Mucosa of gallbladder (tissue), 1 donor: Measurements from ENCODE around the gene MEA1. TPM values are rescaled to one million over a fixed set of nuclear protein-coding genes. Genes with fewer than 3 reads are reported as not detected.

Experiments
- DNase-seq: peaks from one replicate; pipeline ENCODE4 v3.0.0-alpha.2; 2020; ENCODE audit warnings: low spot score
- total RNA-seq: library from RNA; stranded (reverse); gene quantifications from one replicate; pipeline ENCODE4 v1.2.1, GENCODE V29; 2021
- donor health status: DM: no; HTN: no; CAD: no.

The MEA1 gene
- total RNA-seq, 1 donor from 2014 or later, result 66.3 TPM

GRCh38 chr6:42970871-42971612 lies 42.7 kb downstream of the MEA1 start:
- DNase-seq, result no peak

GRCh38 chr6:42969934-42970333 lies 43.8 kb downstream of the MEA1 start:
- no peak for DNase-seq

GRCh38 chr6:42969431-42969830 lies 44.3 kb downstream of the MEA1 start:
- DNase-seq, result no peak

- no peak for DNase-seq
These were observed 45.0 kb downstream of the MEA1 start for GRCh38 chr6:42968783-42969182.

- DNase-seq, result no peak
These were observed 45.5 kb downstream of the MEA1 start for GRCh38 chr6:42968126-42968701.

GRCh38 chr6:42967228-42967627 lies 46.5 kb downstream of the MEA1 start:
- DNase-seq, result no peak

- no peak for DNase-seq
These were observed 47.2 kb downstream of the MEA1 start for GRCh38 chr6:42966571-42966970.

GRCh38 chr6:42963855-42964605 lies 49.7 kb downstream of the MEA1 start:
- no peak for DNase-seq

GRCh38 chr6:42963179-42963854 lies 50.4 kb downstream of the MEA1 start:
- DNase-seq, result no peak

- DNase-seq, result no peak
These were observed 51.1 kb downstream of the MEA1 start for GRCh38 chr6:42962502-42963178.

- DNase-seq, result no peak
These were observed 51.6 kb downstream of the MEA1 start for GRCh38 chr6:42962096-42962495.

Other genes with a start within 250 kb of the MEA1 start
- gene BICRAL, start 231.9 kb downstream of the MEA1 start, total RNA-seq, result 18.1 TPM
- gene RPL7L1, start 134.3 kb downstream of the MEA1 start, total RNA-seq, result 61.1 TPM
- gene PTCRA, start 97.9 kb downstream of the MEA1 start, total RNA-seq, result 0.37 TPM
- 88.9 TPM for gene CNPY3, start 84.5 kb downstream of the MEA1 start, total RNA-seq
- gene GNMT, start 53.2 kb downstream of the MEA1 start, total RNA-seq, result 0.52 TPM
- 53.0 TPM for gene PEX6, start 34.8 kb downstream of the MEA1 start, total RNA-seq
- 34.9 TPM for gene PPP2R5D, start 29.4 kb downstream of the MEA1 start, total RNA-seq
- gene KLHDC3, start 303 bp upstream of the MEA1 start, total RNA-seq, result 93.8 TPM
- gene RRP36, start 7.7 kb upstream of the MEA1 start, total RNA-seq, result 40.6 TPM
- 29.5 TPM for gene CUL7, start 39.9 kb upstream of the MEA1 start, total RNA-seq
- gene MRPL2, start 45.5 kb upstream of the MEA1 start, total RNA-seq, result 49.1 TPM
- gene KLC4, start 45.7 kb upstream of the MEA1 start, total RNA-seq, result 71.6 TPM
- gene PTK7, start 62.4 kb upstream of the MEA1 start, total RNA-seq, result 30.0 TPM
- gene SRF, start 157.3 kb upstream of the MEA1 start, total RNA-seq, result 50.5 TPM
- 50.0 TPM for gene CUL9, start 168.2 kb upstream of the MEA1 start, total RNA-seq
- gene DNPH1, start 215.5 kb upstream of the MEA1 start, total RNA-seq, result 58.2 TPM
- 1.6 TPM for gene TTBK1, start 229.5 kb upstream of the MEA1 start, total RNA-seq